GM12874 (cell line): ENCODE measurements around the gene SLC37A1.

Experiments
- CTCF ChIP-seq: IDR thresholded peaks from 2 replicates; pipeline ENCODE4 v1.5.1; 2011; ENCODE audit warnings: low read depth, mild to moderate bottlenecking, control low read depth, low read length, moderate library complexity; ENCODE audit not compliant: insufficient read depth

SLC37A1 gene

DNA sequence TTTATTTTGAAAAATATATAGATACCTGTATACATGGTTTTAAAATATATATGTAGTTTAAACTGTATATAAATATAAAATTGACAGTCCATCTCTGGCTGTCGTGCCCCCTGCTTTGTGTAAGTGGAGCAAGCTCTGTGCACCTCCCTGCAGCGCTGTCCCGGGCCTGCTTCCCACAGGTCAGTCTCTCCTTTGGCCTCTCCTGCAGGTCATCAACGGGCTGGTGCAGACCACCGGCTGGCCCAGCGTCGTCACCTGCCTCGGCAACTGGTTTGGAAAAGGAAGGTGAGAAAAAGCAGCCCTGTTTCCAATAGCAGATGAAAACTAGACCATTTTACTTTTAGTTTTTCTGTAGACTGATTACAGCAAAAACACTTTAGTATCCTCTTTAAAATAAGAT is 28.5 kb downstream of the SLC37A1 start:
- no peak for TF ChIP-seq CTCF

DNA sequence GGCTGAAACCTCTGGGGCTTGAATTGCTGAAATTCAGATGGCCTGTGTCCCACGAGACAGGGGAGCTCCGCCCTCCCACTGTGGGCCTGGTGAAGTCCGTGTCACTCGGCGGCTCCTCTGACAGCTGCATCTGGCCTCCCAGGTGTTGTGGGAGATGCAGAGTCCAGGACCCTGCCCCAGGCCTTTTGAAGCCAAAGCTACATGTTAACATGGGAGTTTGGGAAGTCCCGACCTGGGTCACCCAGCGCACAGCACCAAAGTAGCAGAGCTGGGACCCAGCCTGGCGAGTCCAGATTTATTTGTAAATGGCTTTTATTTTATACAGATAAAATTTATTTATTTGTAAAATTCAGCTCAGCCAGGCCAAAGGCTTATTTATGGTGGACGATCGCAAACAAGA is 28.9 kb downstream of the SLC37A1 start:
- TF ChIP-seq CTCF: no peak

DNA sequence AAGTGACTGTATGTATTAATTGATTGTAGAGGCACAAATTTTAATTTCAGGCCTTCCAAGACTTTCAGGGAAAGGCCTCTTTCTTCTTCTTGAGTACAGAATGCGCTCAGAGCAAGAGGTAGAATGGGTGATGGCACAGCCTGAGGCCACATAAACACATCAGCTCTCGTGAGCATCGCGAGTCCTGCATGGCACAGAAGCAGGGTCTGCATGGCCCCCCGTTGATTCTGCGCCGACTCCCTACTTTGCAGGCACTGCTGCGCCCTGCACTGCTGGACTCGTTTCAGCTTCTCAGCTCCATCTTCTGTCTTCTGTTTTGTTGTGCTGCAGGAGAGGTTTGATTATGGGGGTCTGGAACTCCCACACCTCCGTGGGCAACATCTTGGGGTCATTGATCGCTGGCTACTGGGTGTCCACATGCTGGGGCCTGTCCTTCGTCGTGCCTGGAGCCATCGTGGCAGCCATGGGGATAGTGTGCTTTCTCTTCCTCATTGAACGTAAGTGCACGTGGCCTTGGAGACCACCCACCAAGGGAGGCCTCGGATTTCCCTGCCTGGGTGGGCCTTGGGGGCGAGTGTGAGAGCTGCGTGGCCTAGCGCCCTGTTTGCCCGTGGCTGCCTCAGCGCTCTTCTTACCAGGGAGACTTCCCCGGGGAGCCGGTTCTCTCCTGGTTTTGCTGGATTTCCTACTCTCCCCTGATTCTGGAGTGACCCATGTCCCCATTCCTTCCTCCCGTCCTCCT is 29.6 kb downstream of the SLC37A1 start:
- TF ChIP-seq CTCF: no peak

- no peak for TF ChIP-seq CTCF
These were observed 30.9 kb downstream of the SLC37A1 start for GRCh38 chr21:42544544-42544943.

- TF ChIP-seq CTCF: no peak
These were observed 31.7 kb downstream of the SLC37A1 start for GRCh38 chr21:42545317-42545716.

DNA sequence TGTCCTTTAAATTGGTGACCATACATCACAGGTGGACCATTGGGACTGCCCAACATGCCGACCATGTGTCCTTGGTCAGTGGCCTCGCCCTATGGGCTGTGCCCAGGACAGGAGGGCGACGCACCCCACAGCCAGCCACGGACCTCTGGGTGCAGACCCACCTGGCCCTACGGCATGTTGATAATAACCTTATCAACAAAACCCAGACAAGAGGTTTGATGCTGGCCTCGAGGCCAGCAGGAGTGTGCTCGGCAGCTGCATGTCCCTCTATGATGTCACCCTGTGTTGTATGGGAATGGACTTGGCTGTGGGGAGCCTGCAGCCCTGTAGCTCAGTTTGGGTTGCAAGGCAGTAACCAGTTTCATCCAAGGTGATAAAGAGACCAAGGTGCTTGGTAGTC is 32.1 kb downstream of the SLC37A1 start:
- TF ChIP-seq CTCF: no peak

DNA sequence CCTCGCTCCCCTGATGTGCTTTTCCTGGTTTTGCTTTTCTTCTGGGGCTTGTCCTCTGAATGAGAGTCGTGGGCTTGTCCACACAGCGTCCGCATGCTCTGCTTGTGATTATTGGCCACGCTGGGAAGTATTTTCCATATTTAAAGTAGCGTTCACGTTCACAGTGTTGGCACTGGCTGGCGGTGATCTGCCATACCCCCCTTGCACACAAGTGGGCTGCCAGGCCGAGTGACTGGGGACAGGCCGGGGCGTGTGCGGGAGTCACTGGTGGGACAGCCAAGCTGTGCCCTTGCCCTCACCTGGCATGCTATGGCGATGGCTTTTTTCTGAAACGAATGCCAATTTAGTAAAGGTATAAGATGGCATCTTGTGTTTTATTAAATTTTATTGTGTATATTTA is 32.8 kb downstream of the SLC37A1 start:
- no peak for TF ChIP-seq CTCF
